ENCODE measurements around the gene TBCD. TPM values are rescaled to one million over a fixed set of nuclear protein-coding genes. Genes with fewer than 3 reads are reported as not detected.

The TBCD gene
- total RNA-seq, 3 donors from 2014 or later: 41.3 to 76.0 (median 55.4) TPM

DNA sequence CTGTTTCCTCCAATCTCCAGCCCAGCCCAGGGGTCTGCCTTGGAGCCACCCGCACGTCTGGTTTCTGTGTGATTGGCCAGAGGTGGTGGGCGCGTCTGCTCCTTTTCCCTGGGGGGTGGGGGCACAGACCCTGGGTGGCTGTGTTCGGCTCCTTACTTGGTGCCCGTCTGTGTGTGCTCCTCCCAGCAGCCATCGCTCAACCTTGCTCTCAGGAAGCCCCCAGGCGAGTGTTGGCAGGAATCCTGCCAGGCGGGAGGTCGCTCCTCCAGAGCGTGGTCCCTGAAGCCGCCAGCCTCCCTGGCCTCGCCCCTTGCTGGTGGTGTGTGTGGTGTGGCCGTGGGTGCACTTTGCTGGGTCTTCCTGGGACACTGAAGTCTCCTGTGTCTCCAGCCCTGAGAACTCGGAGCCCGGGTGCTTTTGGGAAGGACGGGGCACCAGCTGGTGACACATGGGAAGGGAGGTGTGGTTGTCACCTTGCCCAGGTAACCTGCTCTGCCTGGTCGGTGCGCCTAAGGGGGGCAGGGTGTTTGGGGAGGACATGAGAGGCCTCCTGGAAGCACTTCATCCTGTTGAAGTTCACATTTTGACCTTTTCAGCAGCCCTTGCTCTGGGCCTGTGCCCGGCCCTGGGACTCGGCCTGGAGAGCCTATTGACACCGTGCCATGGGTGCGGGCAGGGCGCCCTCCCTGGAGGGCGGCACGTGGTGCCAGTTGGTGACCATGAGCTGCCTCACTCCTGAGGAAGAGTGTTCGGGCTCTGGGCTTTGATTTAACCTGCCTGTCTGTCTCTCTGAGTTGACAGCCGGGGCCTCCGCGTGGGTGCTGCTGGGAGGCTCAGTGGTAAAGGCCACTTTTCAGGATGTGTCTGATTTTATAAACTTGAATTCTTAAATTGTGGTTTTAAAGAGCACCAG, 137.0 kb downstream of the TBCD start:
- peak; percentile 58 for ATAC-seq
- intact Hi-C loops (cut with DNase I, micrococcal nuclease): no loop called here
- H3K4me1 ChIP-seq (ENCODE audit: low read depth): peaks cover 19% of the 10 kb centered on the region
- peak; percentile 54 to 69 (median 69) for DNase-seq
- no peaks in the 10 kb centered on the region for H3K36me3 ChIP-seq (ENCODE audit: low read depth)
- no peak overlapping the region for H3K4me3 ChIP-seq
- no peaks in the 10 kb centered on the region for H3K9me3 ChIP-seq
- TF ChIP-seq, protein P1, sequence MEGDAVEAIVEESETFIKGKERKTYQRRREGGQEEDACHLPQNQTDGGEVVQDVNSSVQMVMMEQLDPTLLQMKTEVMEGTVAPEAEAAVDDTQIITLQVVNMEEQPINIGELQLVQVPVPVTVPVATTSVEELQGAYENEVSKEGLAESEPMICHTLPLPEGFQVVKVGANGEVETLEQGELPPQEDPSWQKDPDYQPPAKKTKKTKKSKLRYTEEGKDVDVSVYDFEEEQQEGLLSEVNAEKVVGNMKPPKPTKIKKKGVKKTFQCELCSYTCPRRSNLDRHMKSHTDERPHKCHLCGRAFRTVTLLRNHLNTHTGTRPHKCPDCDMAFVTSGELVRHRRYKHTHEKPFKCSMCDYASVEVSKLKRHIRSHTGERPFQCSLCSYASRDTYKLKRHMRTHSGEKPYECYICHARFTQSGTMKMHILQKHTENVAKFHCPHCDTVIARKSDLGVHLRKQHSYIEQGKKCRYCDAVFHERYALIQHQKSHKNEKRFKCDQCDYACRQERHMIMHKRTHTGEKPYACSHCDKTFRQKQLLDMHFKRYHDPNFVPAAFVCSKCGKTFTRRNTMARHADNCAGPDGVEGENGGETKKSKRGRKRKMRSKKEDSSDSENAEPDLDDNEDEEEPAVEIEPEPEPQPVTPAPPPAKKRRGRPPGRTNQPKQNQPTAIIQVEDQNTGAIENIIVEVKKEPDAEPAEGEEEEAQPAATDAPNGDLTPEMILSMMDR (IDR thresholded peaks at IDR 0.05): no peak

DNA sequence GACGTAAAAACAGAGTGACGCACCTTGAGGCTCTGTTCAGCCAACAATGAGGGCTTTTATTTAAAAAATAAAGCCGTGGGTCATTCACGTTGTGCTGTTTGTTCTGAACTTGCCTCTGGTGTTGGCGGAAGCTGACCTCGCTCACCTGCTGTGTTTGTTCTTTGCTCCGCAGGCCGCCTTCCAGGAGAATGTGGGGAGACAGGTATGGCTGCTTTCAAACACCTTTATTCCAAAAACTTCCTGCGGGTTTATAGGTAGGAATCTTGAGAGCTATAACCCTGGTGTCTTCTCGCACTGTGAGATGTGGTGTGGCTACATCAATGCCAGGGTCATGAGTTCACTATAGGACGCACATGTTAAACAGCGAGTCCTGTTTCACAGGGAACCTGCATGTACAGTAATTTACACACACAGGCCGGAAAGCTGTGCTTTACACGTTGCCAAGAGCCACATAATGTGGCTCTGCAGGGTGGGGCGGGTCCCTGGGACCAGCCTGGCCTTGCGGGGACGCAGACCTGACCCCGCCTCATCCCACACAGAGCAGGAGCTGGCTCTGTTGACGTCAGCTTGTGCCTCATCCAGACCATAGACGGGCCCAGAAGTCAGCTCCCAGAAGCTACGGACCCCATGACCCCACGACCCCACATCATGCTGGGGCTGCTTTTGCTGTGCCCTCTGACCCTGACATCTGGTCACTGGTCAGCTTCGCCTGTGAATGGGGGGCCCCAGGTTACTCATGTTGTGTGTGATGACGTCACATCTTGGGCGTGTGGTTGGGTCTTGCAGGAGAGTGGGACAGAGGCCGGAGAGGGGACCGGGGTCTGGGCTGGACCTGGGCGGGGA, 137.9 kb downstream of the TBCD start:
- H3K4me1 ChIP-seq (ENCODE audit: low read depth): peaks cover 24% of the 10 kb centered on the region
- H3K9me3 ChIP-seq: no peaks in the 10 kb centered on the region
- no peaks in the 10 kb centered on the region for H3K36me3 ChIP-seq (ENCODE audit: low read depth)
- no peak overlapping the region for H3K4me3 ChIP-seq
- DNase-seq (peak; percentile 74 to 85 (median 74)), ATAC-seq (peak; percentile 77)
- TF ChIP-seq, protein P1 (IDR thresholded peaks at IDR 0.05): no peak
- intact Hi-C loops (cut with DNase I, micrococcal nuclease): no loop called here

DNA sequence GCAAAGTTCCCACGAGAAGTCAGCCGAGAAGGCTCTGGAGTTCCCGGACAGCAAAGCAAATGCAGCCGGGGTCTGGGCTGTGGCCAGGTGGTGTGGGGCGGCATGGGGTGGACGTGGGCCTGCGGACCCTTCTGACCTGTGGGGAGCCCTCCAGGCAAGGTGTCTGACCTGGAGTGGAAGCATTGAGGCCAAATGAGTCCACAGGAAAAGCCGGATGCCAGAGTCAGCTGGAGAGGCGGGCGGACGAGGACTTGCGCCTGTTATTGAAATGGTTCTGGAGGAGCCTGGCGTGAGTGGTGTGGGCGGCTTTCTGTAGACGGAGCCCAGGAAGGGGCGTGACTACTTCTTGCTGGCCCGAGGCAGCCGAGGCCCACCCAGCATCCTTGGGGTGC, 138.5 kb downstream of the TBCD start:
- DNase-seq: peak in 1 of 3 donors; percentile 54
- Histone ChIP-seq H3K4me3 (no peak overlapping the region), H3K9me3 (no peaks in the 10 kb centered on the region), H3K4me1 (ENCODE audit: low read depth) (peaks cover 24% of the 10 kb centered on the region), H3K36me3 (ENCODE audit: low read depth) (no peaks in the 10 kb centered on the region)
- intact Hi-C loops (cut with DNase I, micrococcal nuclease): no loop called here
- no peak for ATAC-seq
- TF ChIP-seq, protein P1 (IDR thresholded peaks at IDR 0.05): no peak

DNA sequence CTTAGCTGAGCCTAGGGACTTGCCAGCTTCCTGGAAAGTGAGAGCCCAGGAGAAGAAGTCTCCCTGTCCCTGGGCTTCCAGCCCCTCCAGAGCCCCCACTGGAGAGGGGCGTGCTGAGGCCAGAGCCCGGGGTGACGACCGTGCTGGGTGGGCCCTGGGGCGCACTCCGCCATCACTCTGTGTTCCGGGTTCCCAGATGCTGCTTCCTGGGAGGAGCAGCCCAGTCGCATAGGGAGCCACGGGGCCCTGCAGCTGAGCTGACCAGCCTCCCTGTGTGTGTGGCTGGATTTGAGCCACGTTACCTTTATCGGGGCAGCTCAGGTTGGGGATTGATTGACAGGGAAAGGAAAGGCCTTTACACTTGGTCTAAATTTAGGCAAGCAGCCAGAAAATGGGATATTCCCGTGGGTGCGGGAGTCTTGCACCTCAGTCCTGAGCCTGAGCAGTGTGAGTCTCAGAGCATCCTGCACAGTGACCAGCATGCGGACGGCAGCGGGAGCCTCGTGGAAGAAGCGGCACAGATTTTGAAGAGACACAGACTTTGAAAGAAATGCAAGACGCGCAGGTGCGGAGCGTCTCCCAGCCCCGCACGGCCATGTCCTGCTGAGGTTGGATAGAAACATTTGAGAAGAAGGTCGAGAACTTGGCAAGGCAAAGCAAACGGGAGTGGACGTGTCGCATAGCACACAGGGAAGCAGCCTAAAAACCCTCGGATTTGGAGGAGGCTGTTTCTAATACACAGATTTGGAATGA, 139.2 kb downstream of the TBCD start:
- TF ChIP-seq, protein P1 (IDR thresholded peaks at IDR 0.05): no peak
- intact Hi-C loops (cut with DNase I, micrococcal nuclease): no loop called here
- H3K9me3 ChIP-seq: no peaks in the 10 kb centered on the region
- H3K36me3 ChIP-seq (ENCODE audit: low read depth): no peaks in the 10 kb centered on the region
- ATAC-seq (no peak), DNase-seq (peak in 1 of 3 donors; percentile 45)
- H3K4me1 ChIP-seq (ENCODE audit: low read depth): peaks cover 24% of the 10 kb centered on the region
- no peak overlapping the region for H3K4me3 ChIP-seq

DNA sequence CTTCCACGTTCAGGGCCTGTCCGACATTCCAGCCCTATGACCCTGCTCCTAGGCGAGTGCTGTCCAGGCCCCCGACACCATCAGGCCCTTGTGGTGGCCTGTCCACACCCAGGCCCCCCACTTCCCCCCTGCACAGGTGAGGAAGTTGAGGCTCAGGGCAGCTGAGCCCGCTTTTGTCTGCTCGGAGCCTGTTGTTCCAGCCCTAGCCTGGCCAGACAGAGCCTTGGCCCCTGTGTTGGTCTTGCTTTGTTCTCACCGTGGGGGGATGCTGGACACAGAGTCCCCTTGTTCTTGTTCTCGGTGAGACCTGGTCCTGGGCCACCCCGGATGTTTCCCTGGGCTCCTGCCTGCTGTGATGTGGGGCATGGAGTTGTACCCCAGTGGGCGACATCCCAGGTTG, 140.0 kb downstream of the TBCD start:
- intact Hi-C loops (cut with DNase I, micrococcal nuclease): no loop called here
- TF ChIP-seq, protein P1 (IDR thresholded peaks at IDR 0.05): no peak
- DNase-seq (peak in 1 of 3 donors; percentile 42), ATAC-seq (no peak)
- H3K4me1 ChIP-seq (ENCODE audit: low read depth): peaks cover 24% of the 10 kb centered on the region
- H3K36me3 ChIP-seq (ENCODE audit: low read depth): no peaks in the 10 kb centered on the region
- no peak overlapping the region for H3K4me3 ChIP-seq
- H3K9me3 ChIP-seq: no peaks in the 10 kb centered on the region

Measured in mucosa of descending colon (tissue), 3 donors.